PC-3 (cell line): Measurements from ENCODE around the gene PLXND1. TPM values are rescaled to one million over a fixed set of nuclear protein-coding genes. Genes with fewer than 3 reads are reported as not detected.

Source experiments
- ATAC-seq: fragments of 200-7000 bp; cut with Tn5 transposase; 2 replicates; pipeline ENCODE4 v1.9.1; 2020; ENCODE audit warnings: mild to moderate bottlenecking, moderate library complexity
- BruUV-seq: library from RNA; stranded (reverse); fragments of 400-500 nt; replicated peaks from 2 replicates; lab custom pipeline; 2021; lab: Mats Ljungman, UMichigan
- CTCF ChIA-PET: fragments of 300-600 bp; sonication (Branson Sonifier 250); formaldehyde crosslinking; loops from one replicate; lab custom pipeline; 2022; ENCODE audit warnings: antibody characterized with exemption; lab: Charles Lee
- POLR2A ChIA-PET: fragments of 300-600 bp; sonication (Branson Sonifier 250); formaldehyde crosslinking; loops from one replicate; lab custom pipeline; 2022; ENCODE audit warnings: antibody characterized with exemption; ENCODE audit not compliant: unreplicated experiment; lab: Charles Lee
- DNase-seq: peaks from one replicate; pipeline ENCODE4 v3.0.0-alpha.2; 2015
- H2AFZ ChIP-seq: fragments of 300-600 bp; sonication (generic); 2 replicates; pipeline ENCODE4 v1.6.0; 2016; ENCODE audit warnings: antibody characterized with exemption, low read length
- H3F3A ChIP-seq: fragments of 300-600 bp; sonication (generic); one replicate; pipeline ENCODE4 v1.6.0; 2017; ENCODE audit warnings: antibody characterized with exemption, low read length, control low read depth, mild to moderate bottlenecking; ENCODE audit not compliant: unreplicated experiment
- H3K27ac ChIP-seq: fragments of 300-600 bp; sonication (generic); 2 replicates; pipeline ENCODE4 v1.5.1; 2016; ENCODE audit warnings: mild to moderate bottlenecking, low read length
- H3K27me3 ChIP-seq: fragments of 300-600 bp; sonication (generic); 2 replicates; pipeline ENCODE4 v1.6.1; 2016; ENCODE audit warnings: low read length, mixed read lengths
- H3K36me3 ChIP-seq: fragments of 300-600 bp; sonication (generic); 2 replicates; pipeline ENCODE4 v1.6.1; 2016; ENCODE audit warnings: low read depth, mixed run types, low read length, mixed read lengths
- H3K4me1 ChIP-seq: fragments of 300-600 bp; sonication (generic); 2 replicates; pipeline ENCODE4 v1.5.1; 2016; ENCODE audit warnings: low read length; ENCODE audit not compliant: insufficient read depth
- H3K4me2 ChIP-seq: fragments of 300-600 bp; sonication (generic); 2 replicates; pipeline ENCODE4 v1.6.0; 2016; ENCODE audit warnings: low read length
- H3K4me3 ChIP-seq: fragments of 300-600 bp; sonication (generic); 2 replicates; pipeline ENCODE4 v1.5.1; 2016; ENCODE audit warnings: mild to moderate bottlenecking, low read length, mixed read lengths
- H3K79me2 ChIP-seq: fragments of 300-600 bp; sonication (generic); 2 replicates; pipeline ENCODE4 v1.6.1; 2017; ENCODE audit warnings: low read length, mixed read lengths
- H3K9ac ChIP-seq: fragments of 300-600 bp; sonication (generic); 2 replicates; pipeline ENCODE4 v1.6.0; 2016; ENCODE audit warnings: mild to moderate bottlenecking, low read length
- H3K9me2 ChIP-seq: fragments of 300-600 bp; sonication (generic); replicated peaks from 2 replicates; pipeline ENCODE4 v1.6.1; 2016; ENCODE audit warnings: mixed run types, low read length, mixed read lengths
- H3K9me3 ChIP-seq: fragments of 300-600 bp; sonication (generic); 2 replicates; pipeline ENCODE4 v1.6.1; 2016; ENCODE audit warnings: low read length, mixed read lengths
- H4K20me1 ChIP-seq: fragments of 300-600 bp; sonication (generic); 2 replicates; pipeline ENCODE4 v1.6.1; 2016; ENCODE audit warnings: low read length, mixed read lengths
- EZH2 ChIP-seq: fragments of 300-600 bp; sonication (generic); IDR thresholded peaks from one replicate; pipeline ENCODE4 v1.6.1; 2017; ENCODE audit warnings: antibody characterized with exemption, mild to moderate bottlenecking, low read length; ENCODE audit not compliant: unreplicated experiment
- EZH2phosphoT487 ChIP-seq: fragments of 300-600 bp; sonication (generic); IDR thresholded peaks from 2 replicates; pipeline ENCODE4 v1.6.1; 2018; ENCODE audit warnings: mild to moderate bottlenecking, antibody characterized with exemption, low read length, borderline replicate concordance
- intact Hi-C: fragments of 100-400 bp; cut with micrococcal nuclease; formaldehyde crosslinking; loops from 2 replicates; pipeline ENCODE4 v1.9.0; 2023
- total RNA-seq: library from RNA; depleted of rRNA; stranded (reverse); fragments of >200 nt; gene quantifications from 2 replicates; pipeline ENCODE4 v1.2.3, GENCODE V29; 2014
- TF ChIP-seq, protein P1 (sequence below): fragments of 300-600 bp; sonication (generic); conservative IDR thresholded peaks from 2 replicates; pipeline ENCODE4 v1.5.1; 2017; ENCODE audit warnings: antibody characterized with exemption, low read depth, mild to moderate bottlenecking, low read length

The PLXND1 gene
- total RNA-seq, 1 experiment from 2014 or later: 19.2 TPM

- no peak overlapping the region for H3K9ac ChIP-seq
- H3K4me1 ChIP-seq: no peaks in the 10 kb centered on the region
- BruUV-seq: no TSS peak
- no peaks in the 10 kb centered on the region for H4K20me1 ChIP-seq
- H3K4me3 ChIP-seq: no peak overlapping the region
- no peak overlapping the region for H3K27ac ChIP-seq
- no peaks in the 10 kb centered on the region for H3K9me2 ChIP-seq
- TF ChIP-seq EZH2phosphoT487 (no peak), EZH2 (no peak)
- TF ChIP-seq, protein P1, sequence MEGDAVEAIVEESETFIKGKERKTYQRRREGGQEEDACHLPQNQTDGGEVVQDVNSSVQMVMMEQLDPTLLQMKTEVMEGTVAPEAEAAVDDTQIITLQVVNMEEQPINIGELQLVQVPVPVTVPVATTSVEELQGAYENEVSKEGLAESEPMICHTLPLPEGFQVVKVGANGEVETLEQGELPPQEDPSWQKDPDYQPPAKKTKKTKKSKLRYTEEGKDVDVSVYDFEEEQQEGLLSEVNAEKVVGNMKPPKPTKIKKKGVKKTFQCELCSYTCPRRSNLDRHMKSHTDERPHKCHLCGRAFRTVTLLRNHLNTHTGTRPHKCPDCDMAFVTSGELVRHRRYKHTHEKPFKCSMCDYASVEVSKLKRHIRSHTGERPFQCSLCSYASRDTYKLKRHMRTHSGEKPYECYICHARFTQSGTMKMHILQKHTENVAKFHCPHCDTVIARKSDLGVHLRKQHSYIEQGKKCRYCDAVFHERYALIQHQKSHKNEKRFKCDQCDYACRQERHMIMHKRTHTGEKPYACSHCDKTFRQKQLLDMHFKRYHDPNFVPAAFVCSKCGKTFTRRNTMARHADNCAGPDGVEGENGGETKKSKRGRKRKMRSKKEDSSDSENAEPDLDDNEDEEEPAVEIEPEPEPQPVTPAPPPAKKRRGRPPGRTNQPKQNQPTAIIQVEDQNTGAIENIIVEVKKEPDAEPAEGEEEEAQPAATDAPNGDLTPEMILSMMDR: no peak
- DNase-seq (no peak), ATAC-seq (no peak)
- intact Hi-C loops: no loop called here
- no peak overlapping the region for H3K4me2 ChIP-seq
- no peaks in the 10 kb centered on the region for H3K79me2 ChIP-seq
- no peak overlapping the region for H2AFZ ChIP-seq
- H3K27me3 ChIP-seq: no peaks in the 10 kb centered on the region
- no peaks in the 10 kb centered on the region for H3F3A ChIP-seq
- POLR2A ChIA-PET: no interaction called here
- H3K36me3 ChIP-seq: no peaks in the 10 kb centered on the region
- CTCF ChIA-PET: no interaction called here
- H3K9me3 ChIP-seq: no peaks in the 10 kb centered on the region
Measured at GRCh38 chr3:129555616-129556357, 50.7 kb downstream of the PLXND1 start.

DNA sequence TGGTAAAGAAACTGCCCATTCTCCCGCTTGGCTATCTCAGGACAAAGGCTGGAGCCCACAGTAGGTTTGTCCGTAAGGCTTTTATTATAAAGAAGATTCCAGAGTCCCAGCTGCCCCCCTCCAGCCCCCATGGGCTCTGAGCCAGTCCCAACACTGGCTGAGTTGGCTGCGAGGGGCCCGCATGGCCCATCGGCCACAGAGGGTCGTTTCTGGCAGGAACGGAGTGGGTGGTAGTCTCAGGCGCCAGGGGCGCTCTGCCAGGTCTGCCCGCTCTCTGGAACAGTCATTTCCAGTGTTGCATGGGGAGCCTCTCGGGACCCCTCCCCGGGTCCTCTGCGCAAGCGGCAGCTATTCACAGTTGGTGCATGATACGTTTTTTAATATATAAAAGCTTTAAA, 51.3 kb downstream of the PLXND1 start:
- H3K27me3 ChIP-seq: no peaks in the 10 kb centered on the region
- H3K4me1 ChIP-seq: no peaks in the 10 kb centered on the region
- H2AFZ ChIP-seq: no peak overlapping the region
- no peaks in the 10 kb centered on the region for H3K9me3 ChIP-seq
- H3K9me2 ChIP-seq: no peaks in the 10 kb centered on the region
- DNase-seq (no peak), ATAC-seq (no peak)
- no peak overlapping the region for H3K4me2 ChIP-seq
- no TSS peak for BruUV-seq
- no peaks in the 10 kb centered on the region for H3K79me2 ChIP-seq
- TF ChIP-seq, protein P1: no peak
- TF ChIP-seq EZH2phosphoT487 (no peak), EZH2 (no peak)
- no peaks in the 10 kb centered on the region for H4K20me1 ChIP-seq
- POLR2A ChIA-PET: no interaction called here
- intact Hi-C loops: no loop called here
- H3F3A ChIP-seq: no peaks in the 10 kb centered on the region
- H3K4me3 ChIP-seq: no peak overlapping the region
- H3K36me3 ChIP-seq: no peaks in the 10 kb centered on the region
- no peak overlapping the region for H3K27ac ChIP-seq
- no peak overlapping the region for H3K9ac ChIP-seq
- CTCF ChIA-PET: no interaction called here

GRCh38 chr3:129554356-129555152, 51.9 kb downstream of the PLXND1 start:
- H3K27me3 ChIP-seq: no peaks in the 10 kb centered on the region
- ChIA-PET CTCF (no interaction called here), POLR2A (no interaction called here)
- no peak overlapping the region for H3K4me2 ChIP-seq
- no peaks in the 10 kb centered on the region for H3K9me2 ChIP-seq
- no peak for TF ChIP-seq EZH2
- TF ChIP-seq, protein P1: no peak
- no peak for TF ChIP-seq EZH2phosphoT487
- no peak overlapping the region for H3K4me3 ChIP-seq
- H3K27ac ChIP-seq: no peak overlapping the region
- no peaks in the 10 kb centered on the region for H3K36me3 ChIP-seq
- no peaks in the 10 kb centered on the region for H3F3A ChIP-seq
- DNase-seq (no peak), ATAC-seq (no peak)
- H3K9ac ChIP-seq: no peak overlapping the region
- H3K4me1 ChIP-seq: no peaks in the 10 kb centered on the region
- H4K20me1 ChIP-seq: no peaks in the 10 kb centered on the region
- no TSS peak for BruUV-seq
- no peaks in the 10 kb centered on the region for H3K9me3 ChIP-seq
- no peak overlapping the region for H2AFZ ChIP-seq
- intact Hi-C loops: no loop called here
- H3K79me2 ChIP-seq: no peaks in the 10 kb centered on the region
